Measurements from ENCODE around the gene PTS.
"Not testable (repeated sequence)": the region's sequence is repeated elsewhere in the genome, so short reads cannot be mapped to it uniquely, and the experiment has no call there.

PTS gene

GRCh38 chr11:112226062-112226830, at the start of gene PTS:
PTS (plus strand) TSS chr11:112226428; CDS start chr11:112226444, 16 bp downstream.
- DNase-seq (ENCODE audit: low read depth in 2 of 2), result peak; percentile 64 to 78

DNA sequence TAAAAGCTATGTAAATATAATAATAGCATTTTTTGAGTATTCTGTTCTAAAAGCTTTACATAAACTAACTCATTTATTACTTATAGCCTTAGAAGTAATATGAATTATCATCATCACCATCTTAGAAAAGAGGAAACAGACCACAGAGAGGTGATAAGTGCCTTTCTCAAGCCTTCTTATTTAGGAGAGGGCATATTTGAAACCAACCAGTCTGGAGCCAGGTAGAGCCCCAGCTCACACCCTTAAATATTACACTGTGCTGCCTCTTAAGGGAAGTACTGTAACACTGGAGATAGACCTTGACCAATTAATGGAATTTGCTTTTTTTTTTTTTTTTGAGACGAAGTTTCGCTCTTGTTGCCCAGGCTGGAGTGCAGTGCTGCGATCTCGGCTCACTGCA, 48.6 kb upstream of the PTS start:
- no peak for DNase-seq (ENCODE audit: low read depth in 2 of 2)

GRCh38 chr11:112178428-112178827, 47.8 kb upstream of the PTS start:
- no peak for DNase-seq (ENCODE audit: low read depth in 2 of 2)

- no peak for DNase-seq (ENCODE audit: low read depth in 2 of 2)
Measured at GRCh38 chr11:112178936-112179335, 47.3 kb upstream of the PTS start.

- no peak for DNase-seq (ENCODE audit: low read depth in 2 of 2)
Measured at GRCh38 chr11:112179601-112180000, 46.6 kb upstream of the PTS start.

- no peak for DNase-seq (ENCODE audit: low read depth in 2 of 2)
Measured at GRCh38 chr11:112182867-112183266, 43.4 kb upstream of the PTS start.

GRCh38 chr11:112185883-112186282, 40.3 kb upstream of the PTS start:
- DNase-seq (ENCODE audit: low read depth in 2 of 2), result no peak

DNA sequence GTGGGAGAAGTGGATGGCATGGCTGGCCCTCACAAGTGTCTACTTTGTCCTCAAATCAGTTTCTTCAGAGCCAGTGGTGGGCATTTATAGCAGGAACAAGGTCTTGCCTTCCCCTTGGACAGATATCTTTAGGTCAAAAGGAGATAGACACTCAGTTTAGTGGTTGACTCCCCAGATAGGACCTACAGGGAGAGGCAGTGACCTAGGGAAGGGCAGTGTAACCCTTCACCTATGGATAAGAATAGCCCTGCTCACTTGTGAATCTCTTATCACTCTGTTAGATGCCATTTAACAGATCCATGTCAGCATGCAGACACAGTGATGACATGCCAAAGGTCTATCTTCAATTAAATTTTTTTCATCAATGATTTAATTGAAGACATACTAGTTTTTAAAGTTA, 39.9 kb upstream of the PTS start:
- DNase-seq (ENCODE audit: low read depth in 2 of 2), result no peak

- not testable (repeated sequence) for DNase-seq (ENCODE audit: low read depth in 2 of 2)
Measured at GRCh38 chr11:112195113-112195512, 31.1 kb upstream of the PTS start.

DNA sequence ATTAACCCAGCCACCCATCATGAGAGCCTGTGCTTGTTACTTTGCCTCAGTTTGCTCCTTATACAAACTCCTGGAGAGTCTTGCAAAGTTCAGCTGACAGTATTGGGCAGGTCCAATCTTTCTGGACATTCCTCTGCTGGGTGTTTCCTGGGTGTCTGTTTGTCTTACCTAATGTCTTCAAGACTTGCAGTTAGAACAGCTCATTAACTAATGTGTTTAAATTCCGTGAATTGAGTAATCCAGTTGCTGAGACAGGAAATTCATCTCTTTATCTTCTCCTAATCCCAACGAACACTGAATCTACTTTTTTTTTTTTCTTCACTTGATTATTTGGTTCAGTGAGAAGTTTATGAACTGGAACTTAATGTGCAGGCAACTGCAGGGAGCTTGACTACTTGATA, 30.3 kb upstream of the PTS start:
- no peak for DNase-seq (ENCODE audit: low read depth in 2 of 2)

- DNase-seq (ENCODE audit: low read depth in 2 of 2), result no peak
Measured at GRCh38 chr11:112196519-112197087, 29.6 kb upstream of the PTS start.

DNA sequence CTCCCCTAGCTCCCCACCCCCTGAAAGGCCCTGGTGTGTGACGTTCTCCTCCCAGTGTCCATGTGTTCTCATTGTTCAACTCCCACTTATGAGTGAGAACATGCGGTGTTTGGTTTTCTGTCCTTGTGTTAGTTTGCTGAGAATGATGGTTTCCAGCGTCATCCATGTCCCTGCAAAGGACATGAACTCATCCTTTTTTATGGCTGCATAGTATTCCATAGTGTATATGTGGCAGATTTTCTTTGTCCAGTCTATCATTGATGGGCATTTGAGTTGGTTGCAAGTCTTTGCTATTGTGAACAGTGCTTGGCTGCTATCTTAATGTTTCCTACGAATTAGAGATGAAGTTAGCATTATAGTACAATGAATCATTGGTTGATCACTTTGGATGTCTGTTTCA, 27.1 kb upstream of the PTS start:
- DNase-seq (ENCODE audit: low read depth in 2 of 2), result not testable (repeated sequence)

GRCh38 chr11:112200252-112200651, 26.0 kb upstream of the PTS start:
- no peak for DNase-seq (ENCODE audit: low read depth in 2 of 2)

- DNase-seq (ENCODE audit: low read depth in 2 of 2), result no peak
Measured at GRCh38 chr11:112206071-112206470, 20.2 kb upstream of the PTS start.

- DNase-seq (ENCODE audit: low read depth in 2 of 2), result no peak
Measured at GRCh38 chr11:112210890-112211289, 15.3 kb upstream of the PTS start.

DNA sequence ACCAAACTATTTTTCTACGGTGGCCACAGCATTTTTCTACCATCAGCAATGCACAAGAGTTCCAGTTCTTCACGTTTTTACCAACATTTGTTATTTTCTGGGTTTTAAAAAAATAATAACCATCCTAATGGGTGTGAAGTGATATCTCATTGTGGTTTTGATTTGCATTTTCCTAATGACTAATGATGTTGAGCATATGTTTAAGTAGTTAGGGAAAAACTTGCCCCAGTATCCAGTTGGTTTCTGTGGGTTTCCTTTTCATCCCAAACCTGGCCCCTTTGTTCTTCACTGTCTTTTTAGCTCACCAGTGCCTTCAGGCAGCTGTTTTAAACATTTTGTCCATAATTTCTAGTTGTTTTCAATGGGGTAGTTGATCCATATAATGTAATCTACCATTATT, 14.7 kb upstream of the PTS start:
- DNase-seq (ENCODE audit: low read depth in 2 of 2), result no peak

DNA sequence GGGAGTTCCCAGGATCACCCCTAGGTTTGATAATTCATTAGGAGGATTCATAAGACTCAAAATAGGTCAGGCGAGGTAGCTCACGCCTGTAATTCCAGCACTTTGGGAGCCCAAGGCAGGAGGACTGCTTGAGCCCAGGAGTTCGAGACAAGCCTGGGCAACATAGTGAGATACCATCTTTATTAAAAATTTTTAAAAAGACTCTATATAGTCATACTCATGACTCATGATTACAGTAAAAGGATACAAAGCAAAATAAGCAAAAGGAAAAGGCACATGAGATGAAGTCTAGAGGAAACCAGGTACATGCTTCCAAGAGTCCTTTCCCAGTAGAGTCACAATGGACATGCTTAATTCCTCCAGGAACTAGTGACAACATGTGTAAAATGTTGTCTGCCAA, 13.9 kb upstream of the PTS start:
- no peak for DNase-seq (ENCODE audit: low read depth in 2 of 2)

- no peak for DNase-seq (ENCODE audit: low read depth in 2 of 2)
Measured at GRCh38 chr11:112212710-112213109, 13.5 kb upstream of the PTS start.

GRCh38 chr11:112213753-112214152, 12.5 kb upstream of the PTS start:
- no peak for DNase-seq (ENCODE audit: low read depth in 2 of 2)

DNA sequence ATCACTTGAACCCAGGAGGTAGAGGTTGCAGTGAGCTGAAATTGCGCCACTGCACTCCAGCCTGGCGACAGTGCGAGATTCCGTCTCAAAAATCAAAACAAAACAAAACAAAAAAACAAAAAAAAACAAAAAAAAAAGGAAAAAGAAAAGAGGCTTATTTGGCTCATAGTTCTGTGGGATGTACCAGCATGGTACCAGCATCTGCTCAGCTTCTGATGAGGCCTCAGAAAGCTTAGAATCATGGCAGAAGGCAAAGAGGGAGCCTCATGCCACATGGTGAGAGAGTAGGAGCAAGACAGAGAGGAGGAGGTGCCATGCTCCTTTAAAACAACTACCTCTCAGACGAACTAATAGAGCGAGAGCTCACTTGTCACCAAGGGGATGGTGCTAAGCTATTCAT, 10.6 kb upstream of the PTS start:
- DNase-seq (ENCODE audit: low read depth in 2 of 2), result no peak

- no peak for DNase-seq (ENCODE audit: low read depth in 2 of 2)
Measured at GRCh38 chr11:112216561-112217105, 9.6 kb upstream of the PTS start.

DNA sequence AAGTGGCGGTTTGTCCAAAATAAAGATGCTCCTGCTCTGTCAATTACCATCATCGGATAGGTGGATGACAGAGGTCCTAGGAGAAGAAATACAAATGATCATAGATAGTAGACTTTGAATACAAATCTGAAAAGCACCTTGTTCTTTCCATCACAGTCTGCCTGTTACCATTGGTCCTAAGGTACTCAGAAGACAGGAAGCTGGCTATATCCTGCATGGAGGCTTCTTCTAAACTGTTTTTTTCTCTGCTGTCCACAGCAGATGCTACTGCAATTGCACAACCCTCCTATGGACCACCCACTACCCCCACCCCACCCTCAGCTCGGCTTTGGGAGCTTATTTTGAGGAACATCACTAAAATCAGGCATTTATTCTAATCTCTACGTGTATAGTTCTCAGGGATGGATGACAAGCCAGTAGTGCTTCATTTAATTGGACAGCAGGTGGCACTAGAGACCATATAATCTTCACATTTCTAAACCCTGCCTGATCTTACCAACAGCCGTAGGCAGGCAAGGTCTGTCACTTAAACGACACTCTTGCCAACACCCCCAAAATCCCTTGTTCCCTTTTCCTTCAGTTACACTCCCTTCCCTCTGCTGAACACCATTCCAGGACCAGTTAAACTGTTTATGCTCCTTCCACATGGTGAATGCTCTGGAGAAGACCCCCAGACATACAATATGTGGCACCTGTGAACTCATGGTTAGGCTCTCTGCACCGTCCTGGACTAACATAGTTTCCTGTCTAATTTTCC, 6.6 kb upstream of the PTS start:
- no peak for DNase-seq (ENCODE audit: low read depth in 2 of 2)
